Measurements from ENCODE around the gene PRRC2A.

PRRC2A gene

DNA sequence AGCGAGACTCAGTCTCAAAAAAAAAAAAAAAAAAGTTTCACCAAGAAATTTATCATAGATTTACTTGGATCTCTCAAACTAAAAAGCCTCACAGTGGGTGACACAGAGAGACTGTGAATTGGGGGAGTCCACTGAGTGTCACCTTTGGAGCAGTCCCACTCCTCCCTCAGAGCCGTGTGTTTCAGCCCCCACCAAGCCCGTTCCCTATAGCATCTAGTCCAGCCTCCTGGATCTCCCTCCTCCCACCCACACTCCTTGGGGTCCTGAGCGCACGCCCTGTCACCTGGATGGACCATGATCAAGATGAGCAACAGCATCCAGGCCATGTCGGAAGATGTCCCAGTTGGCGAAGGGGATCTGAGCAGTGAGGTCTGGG lies 28.1 kb upstream of the PRRC2A start:
- POLR2A ChIA-PET (ENCODE audit: low non-redundant PET), result no interaction called here
- CTCF ChIA-PET, result interaction anchor here (0.7 kb wide), 1 partner anchor 149 kb away, joined by 3 read pairs; no protein-coding TSS in a partner anchor
- no peak for DNase-seq (ENCODE audit: low spot score)
- TF ChIP-seq, protein P1, sequence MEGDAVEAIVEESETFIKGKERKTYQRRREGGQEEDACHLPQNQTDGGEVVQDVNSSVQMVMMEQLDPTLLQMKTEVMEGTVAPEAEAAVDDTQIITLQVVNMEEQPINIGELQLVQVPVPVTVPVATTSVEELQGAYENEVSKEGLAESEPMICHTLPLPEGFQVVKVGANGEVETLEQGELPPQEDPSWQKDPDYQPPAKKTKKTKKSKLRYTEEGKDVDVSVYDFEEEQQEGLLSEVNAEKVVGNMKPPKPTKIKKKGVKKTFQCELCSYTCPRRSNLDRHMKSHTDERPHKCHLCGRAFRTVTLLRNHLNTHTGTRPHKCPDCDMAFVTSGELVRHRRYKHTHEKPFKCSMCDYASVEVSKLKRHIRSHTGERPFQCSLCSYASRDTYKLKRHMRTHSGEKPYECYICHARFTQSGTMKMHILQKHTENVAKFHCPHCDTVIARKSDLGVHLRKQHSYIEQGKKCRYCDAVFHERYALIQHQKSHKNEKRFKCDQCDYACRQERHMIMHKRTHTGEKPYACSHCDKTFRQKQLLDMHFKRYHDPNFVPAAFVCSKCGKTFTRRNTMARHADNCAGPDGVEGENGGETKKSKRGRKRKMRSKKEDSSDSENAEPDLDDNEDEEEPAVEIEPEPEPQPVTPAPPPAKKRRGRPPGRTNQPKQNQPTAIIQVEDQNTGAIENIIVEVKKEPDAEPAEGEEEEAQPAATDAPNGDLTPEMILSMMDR (conservative IDR thresholded peaks at IDR 0.05; ENCODE audit: low read depth), result no peak
- H3K27ac ChIP-seq, result no peak overlapping the region

DNA sequence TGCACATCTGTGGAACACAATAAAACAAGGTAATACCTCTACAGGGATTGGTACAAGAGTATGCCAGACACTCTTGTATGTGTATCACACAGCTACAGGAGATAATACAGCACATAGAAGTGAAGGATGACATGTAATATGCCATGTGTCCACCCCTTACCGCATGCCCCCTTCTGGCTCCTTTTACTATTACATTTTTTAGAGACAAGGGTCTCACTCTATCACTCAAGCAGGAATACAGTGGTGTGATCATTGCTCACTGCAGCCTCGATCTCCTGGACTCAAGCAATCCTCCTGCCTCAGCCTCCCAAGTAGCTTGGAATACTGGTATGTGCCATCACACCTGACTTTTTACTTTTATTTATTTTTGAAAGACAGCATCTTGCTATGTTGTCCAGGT lies 23.5 kb upstream of the PRRC2A start:
- DNase-seq (ENCODE audit: low spot score), result peak; percentile 34
- H3K27ac ChIP-seq, result no peak overlapping the region
- CTCF ChIA-PET, result interaction anchor here (0.7 to 7.3 kb wide), 7 partner anchors 13 to 180 kb away, joined by 3 to 96 read pairs (median 3); partner anchors contain the start of genes ATP6V1G2 and NFKBIL1
- TF ChIP-seq, protein P1 (conservative IDR thresholded peaks at IDR 0.05; ENCODE audit: low read depth), result peak; percentile 43
- POLR2A ChIA-PET (ENCODE audit: low non-redundant PET), result no interaction called here

- CTCF ChIA-PET, result no interaction called here
- no peak for DNase-seq (ENCODE audit: low spot score)
- TF ChIP-seq, protein P1 (conservative IDR thresholded peaks at IDR 0.05; ENCODE audit: low read depth), result no peak
These were observed 13.2 kb upstream of the PRRC2A start for GRCh38 chr6:31607317-31607716.

GRCh38 chr6:31609519-31610406 lies 10.8 kb upstream of the PRRC2A start:
- no peak overlapping the region for H3K27ac ChIP-seq
- CTCF ChIA-PET, result interaction anchor here (0.8 kb wide), 1 partner anchor 30 kb away, joined by 3 read pairs; no protein-coding TSS in a partner anchor
- TF ChIP-seq, protein P1 (conservative IDR thresholded peaks at IDR 0.05; ENCODE audit: low read depth), result no peak
- POLR2A ChIA-PET (ENCODE audit: low non-redundant PET), result no interaction called here
- DNase-seq (ENCODE audit: low spot score), result no peak

More at GRCh38 chr6:31607317-31607716, 13.2 kb upstream of the PRRC2A start:
- POLR2A ChIA-PET (ENCODE audit: low non-redundant PET), result no interaction called here
- H3K27ac ChIP-seq, result no peak overlapping the region

DNA sequence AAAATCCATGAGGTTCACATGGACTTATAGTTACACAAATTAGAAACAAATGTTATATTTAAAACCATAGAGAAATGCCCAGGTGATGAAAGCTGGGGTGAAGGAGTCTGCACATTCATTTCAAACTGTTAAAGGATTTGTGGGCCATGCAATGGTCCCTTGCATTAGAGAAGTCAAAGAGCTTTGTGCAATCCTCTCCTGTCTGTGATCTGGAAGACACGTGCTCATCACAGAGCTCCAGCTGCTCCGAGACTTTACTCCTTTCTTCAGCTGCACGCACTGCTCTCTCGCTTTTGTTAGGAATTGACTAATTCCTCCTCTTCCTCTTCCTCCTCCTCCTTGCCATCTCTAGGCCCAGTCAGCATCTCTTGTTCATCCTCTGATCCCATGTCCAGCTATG lies 9.5 kb upstream of the PRRC2A start:
- no peak for DNase-seq (ENCODE audit: low spot score)
- no peak overlapping the region for H3K27ac ChIP-seq
- TF ChIP-seq, protein P1 (conservative IDR thresholded peaks at IDR 0.05; ENCODE audit: low read depth), result no peak
- CTCF ChIA-PET, result interaction anchor here (1.0 kb wide), 1 partner anchor 13 kb away, joined by 5 read pairs; no protein-coding TSS in a partner anchor
- POLR2A ChIA-PET (ENCODE audit: low non-redundant PET), result no interaction called here

GRCh38 chr6:31614075-31614619 lies 6.4 kb upstream of the PRRC2A start:
- DNase-seq (ENCODE audit: low spot score), result no peak
- TF ChIP-seq, protein P1 (conservative IDR thresholded peaks at IDR 0.05; ENCODE audit: low read depth), result no peak
- POLR2A ChIA-PET (ENCODE audit: low non-redundant PET), result no interaction called here
- no peak overlapping the region for H3K27ac ChIP-seq
- CTCF ChIA-PET, result no interaction called here
